ENCODE data around the gene SCG3.

- no peak for TF ChIP-seq CTCF (IDR thresholded peaks at IDR 0.05)
- TF ChIP-seq POLR2A (IDR thresholded peaks at IDR 0.05; ENCODE audit: low read depth), result no peak
- TF ChIP-seq POLR2AphosphoS5 (IDR thresholded peaks at IDR 0.05), result no peak
Measured at GRCh38 chr15:51720201-51720995, 39.1 kb downstream of the SCG3 start.
